ENCODE data around the gene FLNB.

The FLNB gene

DNA sequence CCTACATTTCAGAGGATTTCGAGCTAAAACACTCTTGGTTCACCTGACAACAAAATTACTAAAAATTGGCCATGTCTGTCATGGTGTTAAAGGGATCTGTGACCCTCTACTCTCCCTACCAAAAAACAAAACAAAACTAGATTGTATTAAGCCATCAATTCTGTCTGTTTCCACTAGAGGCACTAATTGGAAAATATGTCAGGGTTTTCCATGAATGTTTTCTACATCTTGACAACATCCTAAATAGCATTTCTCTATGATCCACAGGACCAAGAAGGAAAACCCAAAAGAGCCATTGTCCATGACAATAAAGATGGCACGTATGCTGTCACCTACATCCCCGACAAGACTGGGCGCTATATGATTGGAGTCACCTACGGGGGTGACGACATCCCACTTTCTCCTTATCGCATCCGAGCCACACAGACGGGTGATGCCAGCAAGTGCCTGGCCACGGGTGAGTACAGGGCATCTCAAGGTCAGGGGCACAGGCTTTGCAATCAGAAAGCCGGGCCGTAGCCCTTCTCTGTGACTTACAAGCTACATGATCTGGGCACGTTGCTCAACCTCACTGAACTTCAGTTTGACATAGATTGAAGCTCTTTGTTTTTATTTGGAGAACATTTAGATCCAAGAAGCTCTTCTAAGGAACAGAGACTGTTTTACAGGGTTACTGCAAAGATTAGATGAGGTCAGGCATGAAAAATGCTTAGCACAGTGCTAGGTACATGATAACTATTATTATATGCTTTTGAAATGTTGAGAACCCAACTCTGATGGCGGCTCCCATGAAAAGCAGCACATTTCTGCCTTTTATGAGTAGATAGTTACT is 127.7 kb downstream of the FLNB start:
- no peak for DNase-seq (ENCODE audit: low read depth)

DNA sequence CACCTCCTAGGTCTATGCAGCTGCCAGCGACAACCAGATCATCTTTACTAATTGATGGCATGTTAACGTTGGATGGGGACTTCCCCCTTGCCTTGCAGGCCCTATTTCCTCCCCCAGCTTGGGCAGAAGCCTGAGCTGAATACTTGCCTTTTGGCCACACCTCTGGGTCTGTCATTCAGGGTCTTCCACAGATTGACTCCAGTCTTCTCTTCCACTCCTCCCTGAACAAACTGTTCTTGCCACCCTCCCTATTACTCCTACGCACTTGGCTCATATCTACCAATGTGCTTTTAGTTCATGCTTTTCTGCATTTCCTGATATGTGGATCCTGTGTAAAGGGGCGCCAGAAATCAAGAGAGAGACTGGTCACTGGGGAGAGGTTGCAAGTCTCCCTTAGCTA is 129.1 kb downstream of the FLNB start:
- DNase-seq (ENCODE audit: low read depth): no peak

DNA sequence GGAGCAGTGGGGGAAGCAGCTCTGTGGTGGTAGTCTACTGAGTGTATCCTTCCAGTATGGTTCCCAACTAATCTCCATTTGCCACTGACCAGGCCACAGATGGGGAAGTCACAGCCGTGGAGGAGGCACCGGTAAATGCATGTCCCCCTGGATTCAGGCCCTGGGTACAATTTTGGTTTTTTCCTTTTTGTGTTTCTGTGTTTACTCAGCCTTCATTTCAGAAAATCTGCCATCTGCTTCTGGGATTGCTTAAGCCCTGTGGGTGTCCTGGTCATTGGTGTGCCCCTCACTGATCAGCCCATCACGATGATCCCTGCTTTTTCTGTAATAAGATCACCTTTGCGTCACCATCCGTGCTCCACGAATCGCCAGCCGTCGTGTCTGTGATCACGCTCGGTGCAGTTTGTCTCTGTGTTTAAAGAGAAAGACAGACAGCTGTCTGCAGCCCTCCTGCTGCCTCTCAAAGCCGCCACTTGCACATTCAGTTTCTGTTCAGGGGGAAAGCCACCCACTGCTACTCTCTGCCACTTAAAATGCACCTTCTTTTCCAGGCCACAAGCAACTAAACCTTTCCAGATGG is 133.6 kb downstream of the FLNB start:
- DNase-seq (ENCODE audit: low read depth): no peak

DNA sequence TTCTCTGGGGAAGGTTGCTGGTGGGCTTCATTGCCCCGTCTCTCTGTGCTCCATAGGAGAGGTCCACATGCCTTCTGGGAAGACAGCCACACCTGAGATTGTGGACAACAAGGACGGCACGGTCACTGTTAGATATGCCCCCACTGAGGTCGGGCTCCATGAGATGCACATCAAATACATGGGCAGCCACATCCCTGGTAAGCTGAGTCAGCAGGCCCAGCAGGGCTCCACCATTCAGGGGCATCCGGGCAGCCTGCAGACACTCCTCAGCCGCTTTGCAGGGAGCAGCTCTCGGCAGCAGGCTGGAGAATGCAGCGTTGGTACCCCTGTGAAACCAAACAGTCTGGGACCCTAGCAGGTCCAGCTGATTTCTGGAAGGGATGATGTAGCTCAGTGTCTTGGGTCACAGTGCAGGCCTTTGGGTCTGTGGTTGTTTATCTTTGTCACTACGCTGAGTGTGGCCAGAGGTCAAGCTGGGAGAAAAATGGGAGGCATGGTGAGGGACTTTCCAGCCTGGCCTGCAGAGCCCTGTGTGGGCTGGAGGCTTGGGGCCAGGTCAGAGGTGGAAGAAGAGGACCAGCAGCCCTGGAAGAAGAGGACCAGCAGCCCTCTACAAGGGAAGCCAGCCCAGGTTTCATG is 135.3 kb downstream of the FLNB start:
- no peak for DNase-seq (ENCODE audit: low read depth)

DNA sequence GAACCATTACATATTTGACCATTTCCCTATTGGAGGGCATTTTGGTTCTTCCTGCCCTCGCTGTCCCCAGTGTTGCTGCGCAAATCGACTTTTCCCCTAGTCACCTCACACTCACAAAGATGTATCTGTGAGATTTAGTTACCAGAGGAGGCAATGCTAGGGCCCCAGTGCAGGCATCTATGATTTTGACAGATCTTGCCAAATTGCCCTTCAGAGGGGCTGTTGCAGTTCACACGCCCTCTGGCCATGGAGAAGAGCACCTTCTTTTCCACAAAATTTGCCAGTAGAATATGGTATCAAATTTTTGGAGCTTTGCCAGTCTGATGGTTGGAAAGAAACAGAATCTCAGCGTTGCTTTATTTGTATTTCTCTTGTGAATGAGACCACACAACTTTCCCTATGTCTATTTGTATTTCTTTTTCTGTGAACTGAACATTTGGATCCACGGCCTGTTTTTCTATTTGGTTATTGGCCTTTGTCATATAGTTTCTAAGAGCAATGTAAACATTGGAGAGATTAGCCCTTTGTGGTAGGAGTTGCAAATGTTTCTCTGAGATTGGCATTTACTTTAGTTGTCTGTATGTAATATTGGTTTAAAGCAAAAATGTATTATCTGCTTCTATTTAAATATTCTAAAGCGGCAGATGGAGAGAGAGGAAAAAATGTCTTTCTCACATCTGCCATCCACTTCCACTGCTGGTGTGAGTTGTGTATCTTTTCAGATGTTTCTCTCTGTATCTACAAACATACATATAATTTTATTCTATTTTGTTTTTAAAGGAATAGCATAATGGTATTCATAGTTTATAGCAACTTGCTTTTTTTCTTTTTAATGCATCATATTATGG is 136.5 kb downstream of the FLNB start:
- DNase-seq (ENCODE audit: low read depth): no peak

DNA sequence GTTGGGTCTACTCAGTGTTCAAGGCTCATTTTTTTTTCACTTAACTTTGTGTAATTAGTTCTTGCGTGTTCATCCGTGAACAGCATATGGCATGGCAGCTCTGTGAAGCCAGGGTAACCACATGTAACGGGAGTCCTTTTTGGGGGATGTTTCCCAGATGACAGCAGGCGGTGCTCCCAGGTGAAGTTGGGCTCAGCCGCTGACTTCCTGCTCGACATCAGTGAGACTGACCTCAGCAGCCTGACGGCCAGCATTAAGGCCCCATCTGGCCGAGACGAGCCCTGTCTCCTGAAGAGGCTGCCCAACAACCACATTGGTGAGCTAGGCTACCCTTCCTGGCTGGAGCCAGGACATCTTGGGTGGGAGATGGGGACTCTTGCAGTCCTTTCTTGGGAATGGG is 139.8 kb downstream of the FLNB start:
- no peak for DNase-seq (ENCODE audit: low read depth)

DNA sequence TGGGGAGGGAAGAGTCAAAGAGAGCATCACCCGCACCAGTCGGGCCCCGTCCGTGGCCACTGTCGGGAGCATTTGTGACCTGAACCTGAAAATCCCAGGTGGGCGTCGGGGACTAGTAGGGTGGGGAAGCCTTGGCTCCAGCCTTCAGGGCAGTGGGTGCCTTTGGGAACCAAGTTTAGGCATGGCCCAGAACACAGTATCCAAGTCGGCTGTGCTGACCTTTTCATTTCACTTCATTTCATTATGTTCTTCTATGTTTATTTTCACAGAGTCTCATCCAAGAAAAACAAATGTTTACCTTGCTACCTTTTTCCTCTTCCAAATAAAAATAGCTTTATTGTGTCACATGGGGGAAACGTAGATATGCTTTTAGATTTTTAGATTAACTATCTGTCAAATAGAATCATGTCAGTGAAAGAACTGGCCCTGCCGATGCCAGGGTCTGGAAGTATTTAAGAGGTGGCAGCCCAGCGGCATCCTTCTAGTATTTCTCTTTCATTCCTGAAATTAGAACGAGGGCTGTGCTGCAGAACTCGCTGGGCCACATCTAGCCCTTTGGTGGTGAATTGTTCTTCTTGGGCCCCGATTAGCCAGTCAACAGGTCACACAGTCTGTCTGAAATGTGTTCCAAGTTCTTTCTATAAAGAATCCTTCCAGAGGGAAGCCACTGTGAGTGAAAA is 142.0 kb downstream of the FLNB start:
- no peak for DNase-seq (ENCODE audit: low read depth)

DNA sequence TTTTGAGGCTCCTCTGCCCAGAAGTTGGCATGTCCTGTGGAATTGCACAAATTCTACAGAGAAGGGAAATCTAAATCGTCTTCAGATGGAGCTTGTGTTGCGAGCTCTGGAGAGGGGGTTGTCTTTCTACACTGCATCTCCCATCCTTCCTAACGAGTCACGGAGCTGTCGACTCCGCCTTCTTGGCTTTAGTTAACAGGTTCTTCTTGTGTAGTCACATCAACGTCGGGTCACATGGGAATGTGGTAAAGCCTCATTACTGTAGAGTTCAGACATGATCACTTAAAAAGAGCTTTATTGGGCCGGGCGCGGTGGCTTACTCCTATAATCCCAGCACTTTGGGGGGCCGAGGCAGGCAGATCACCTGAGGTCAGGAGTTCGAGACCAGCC is 142.6 kb downstream of the FLNB start:
- no peak for DNase-seq (ENCODE audit: low read depth)

DNA sequence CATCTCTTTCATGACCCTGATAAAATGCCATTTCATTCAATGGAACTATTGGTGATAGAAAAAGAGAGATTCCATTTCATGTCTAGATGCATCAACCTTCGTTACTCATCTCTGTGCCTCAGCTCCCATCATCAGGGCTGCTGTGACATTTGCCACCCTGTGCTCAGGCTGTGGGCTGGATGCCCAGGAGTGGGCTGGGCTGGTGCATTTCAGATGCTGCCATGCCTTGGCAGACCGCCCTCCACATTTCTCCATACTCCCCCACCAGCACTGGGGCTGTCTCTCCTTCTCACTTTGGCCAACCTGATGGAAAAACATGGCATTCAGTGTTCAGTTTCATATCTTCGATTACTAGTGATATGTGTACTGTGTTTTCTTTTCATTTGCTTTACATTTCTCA is 143.4 kb downstream of the FLNB start:
- DNase-seq (ENCODE audit: low read depth): no peak

DNA sequence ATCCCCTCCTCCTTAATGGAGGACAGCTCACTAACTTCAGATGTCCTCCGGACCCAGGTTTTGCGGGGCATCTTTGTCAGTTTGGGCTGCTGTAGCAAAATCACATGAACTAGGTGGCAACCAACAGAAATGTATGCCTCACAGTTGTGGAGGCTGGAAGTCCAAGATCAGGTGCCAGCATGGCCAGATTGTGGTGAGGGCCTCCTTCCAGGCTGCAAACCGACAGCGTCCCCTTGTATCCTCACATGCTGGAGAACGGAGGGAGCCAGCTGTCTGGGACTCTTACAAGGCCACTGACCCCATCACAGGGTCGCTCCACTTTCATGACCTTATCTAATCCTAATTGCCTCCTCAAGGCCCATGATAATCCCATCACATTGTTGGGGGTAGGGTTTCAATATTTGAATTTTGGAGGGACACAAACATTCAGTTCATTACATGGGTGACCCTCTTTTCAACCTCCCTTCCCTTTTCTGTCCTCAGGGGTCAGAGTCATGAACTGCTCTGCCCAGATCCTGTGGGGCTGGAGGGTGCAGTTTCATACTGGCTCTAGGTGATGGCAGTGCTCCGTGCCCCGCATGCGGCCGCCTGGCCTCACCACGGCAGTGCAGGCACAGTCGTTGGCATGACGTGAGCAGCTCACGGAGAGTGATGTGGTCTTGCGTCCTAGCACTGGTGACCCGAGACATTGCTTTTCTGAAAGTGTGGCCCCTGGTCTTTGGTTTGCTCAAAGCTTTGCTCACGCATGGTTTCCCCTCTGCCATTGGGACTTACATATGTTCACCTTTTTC is 144.2 kb downstream of the FLNB start:
- DNase-seq (ENCODE audit: low read depth): no peak

DNA sequence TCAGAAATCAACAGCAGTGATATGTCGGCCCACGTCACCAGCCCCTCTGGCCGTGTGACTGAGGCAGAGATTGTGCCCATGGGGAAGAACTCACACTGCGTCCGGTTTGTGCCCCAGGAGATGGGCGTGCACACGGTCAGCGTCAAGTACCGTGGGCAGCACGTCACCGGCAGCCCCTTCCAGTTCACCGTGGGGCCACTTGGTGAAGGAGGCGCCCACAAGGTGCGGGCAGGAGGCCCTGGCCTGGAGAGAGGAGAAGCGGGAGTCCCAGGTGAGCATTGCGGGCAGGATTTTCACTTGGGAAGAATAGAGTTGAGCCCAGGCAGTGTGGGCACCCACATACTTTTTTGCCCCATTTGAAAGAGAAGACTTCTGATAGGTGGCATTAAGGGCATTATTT is 145.1 kb downstream of the FLNB start:
- no peak for DNase-seq (ENCODE audit: low read depth)

DNA sequence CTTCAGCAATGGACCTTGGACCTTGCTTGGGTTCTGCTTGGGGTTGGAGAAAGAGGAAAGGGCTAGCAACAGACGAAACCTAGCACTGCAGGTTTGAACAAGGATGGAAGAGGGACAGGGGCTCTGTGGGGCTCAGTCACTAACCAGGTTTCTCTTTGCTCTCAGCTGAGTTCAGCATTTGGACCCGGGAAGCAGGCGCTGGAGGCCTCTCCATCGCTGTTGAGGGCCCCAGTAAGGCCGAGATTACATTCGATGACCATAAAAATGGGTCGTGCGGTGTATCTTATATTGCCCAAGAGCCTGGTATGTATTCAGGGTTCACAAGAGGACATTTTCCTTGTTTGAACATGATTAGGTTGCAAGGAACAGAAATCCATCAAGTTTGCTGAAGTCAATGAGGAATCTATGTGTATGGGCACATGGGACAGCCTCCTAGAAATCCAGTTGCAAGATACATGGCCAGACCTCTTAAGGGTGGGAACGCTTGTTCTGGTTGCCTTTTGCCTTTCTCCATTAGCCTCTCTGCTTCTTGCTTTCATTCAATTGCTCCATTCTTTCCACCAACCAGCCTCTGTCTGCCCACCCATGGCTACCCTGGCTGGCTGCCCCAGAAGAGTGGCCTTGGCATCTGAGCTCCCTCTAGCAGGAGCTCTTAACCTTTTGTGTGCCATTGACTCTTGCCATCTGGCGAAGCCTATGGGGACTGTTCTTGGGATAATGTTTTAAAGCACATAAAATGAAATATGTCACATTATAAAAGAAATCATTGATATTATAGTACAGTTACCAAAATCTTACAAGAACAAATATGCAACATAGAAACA is 146.6 kb downstream of the FLNB start:
- no peak for DNase-seq (ENCODE audit: low read depth)

DNA sequence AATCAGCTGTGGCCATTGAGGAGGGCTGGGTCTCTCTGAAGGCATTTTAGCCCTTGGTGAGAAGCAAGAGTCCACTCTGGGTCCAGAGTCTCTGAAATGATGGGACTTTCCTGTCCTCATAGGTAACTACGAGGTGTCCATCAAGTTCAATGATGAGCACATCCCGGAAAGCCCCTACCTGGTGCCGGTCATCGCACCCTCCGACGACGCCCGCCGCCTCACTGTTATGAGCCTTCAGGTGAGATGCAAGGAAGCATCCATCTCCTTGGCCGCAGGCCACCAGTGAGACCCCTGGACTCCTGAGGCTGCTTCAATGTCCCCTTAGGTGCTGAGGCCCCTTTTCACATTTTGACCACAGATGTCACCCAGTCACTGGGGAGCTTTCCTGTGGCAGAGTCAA is 147.6 kb downstream of the FLNB start:
- no peak for DNase-seq (ENCODE audit: low read depth)

DNA sequence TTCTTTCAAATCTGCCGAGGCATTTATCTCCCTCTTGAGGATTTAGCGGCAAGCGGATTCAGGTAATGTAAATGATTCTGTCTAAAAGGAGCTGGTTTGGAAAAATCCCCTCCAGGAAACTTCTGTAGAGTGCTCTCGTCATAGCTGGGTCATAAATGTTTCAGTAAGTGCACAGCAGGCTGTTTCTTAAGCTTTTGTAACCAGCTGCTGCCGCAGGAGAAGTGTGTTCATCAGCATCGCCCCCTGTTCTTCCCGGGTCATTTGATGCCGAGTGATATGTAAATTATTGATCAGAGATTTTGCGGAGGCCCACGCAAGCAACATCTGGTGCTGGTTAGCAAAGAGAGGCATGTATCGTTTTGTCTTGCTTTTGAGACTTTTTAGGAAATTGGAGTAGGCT is 149.5 kb downstream of the FLNB start:
- no peak for DNase-seq (ENCODE audit: low read depth)

DNA sequence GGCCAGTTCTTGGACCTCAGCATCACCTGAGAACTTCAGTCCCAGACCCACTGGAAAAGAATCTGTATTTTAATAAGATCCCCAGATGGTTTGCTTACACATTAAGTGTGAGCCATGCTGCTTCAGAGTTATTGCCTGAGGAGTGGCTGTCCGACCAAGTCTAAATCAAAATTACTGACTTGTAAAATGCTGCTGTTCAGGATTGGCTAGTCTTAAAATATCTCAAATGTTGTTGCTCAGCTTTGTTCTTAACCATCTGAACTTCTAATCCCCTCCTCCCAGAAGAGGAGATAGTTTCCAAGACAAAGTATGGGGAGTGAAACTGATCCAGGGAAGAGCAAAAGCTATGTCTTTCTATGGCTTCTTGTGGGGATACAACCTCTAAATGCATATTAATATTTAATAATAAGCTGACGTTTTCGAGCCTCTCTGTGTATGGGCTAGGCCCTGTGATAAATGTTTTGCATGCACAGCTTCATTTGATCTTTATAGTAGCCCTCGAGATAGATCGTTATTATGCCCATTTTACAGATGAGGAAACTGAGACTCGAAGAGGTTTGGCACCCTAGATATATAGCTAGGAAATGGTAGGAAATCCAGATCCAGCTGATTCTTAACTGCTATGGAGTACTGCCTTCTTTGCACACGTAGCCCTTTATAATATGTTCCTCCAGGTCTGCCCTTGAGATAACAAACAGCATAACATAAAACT is 150.4 kb downstream of the FLNB start:
- DNase-seq (ENCODE audit: low read depth): no peak

DNA sequence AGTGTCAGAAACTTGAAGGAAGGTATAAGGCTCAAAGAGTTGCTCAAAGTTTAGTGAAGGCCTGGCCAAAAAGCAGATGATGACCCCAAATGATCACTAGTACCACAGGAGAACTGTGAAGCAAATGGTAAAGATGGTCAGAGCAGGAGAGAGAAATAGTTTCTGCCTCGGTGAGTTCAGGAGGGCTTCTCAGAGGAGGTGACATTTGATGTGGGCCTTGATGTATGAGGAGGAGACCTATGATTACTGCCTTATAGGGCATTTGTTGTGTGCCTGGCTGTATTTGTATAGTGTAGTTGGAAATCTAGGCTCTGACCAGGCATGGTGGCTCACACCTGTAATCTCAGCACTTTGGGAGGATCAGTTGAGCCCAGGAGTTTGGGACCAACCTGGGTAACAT is 152.2 kb downstream of the FLNB start:
- DNase-seq (ENCODE audit: low read depth): no peak

DNA sequence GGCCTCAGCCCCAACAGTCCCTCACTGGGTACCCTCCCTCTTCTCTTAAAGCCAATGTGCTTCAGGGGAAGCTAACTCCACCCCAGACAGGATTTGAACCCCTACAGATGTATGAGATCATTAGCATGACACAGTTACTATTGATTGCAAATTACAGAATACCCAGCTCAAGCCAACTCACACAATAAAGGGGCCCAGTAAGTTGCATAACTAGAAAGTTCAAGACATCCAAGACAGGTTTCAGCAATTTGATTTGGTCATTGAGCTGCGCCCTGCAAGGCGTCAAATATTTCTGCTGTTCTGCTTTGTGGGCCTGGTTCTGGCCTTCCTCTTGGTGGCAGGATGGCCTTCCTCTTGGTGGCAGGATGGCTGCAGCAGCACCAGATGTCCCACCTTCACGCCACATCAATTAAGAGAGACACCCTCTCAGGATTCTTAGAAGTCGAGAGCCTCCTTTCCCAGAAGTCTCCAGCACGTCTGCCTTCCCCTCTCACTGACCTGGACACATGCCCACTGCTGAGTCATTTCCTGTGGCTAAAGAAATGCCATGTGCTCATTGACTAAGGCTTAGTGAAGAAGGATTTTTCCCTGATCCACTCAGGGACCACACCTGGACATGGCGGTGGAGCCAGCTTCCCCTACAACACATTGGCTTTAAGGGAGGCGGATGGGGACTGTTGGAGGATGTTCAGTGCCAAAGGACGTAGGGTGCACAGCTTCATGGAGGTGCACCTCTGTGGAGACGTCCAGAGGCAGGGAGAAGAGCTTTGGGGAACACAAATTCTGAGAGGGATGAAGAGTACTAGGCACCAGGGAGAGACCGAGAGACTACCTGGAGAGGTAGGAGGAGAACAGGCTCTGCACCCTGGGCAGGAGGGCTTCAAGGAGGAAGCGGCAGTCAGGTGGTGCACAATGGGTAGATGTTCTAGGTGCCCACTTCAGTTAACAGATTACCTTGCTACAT is 153.5 kb downstream of the FLNB start:
- no peak for DNase-seq (ENCODE audit: low read depth)

DNA sequence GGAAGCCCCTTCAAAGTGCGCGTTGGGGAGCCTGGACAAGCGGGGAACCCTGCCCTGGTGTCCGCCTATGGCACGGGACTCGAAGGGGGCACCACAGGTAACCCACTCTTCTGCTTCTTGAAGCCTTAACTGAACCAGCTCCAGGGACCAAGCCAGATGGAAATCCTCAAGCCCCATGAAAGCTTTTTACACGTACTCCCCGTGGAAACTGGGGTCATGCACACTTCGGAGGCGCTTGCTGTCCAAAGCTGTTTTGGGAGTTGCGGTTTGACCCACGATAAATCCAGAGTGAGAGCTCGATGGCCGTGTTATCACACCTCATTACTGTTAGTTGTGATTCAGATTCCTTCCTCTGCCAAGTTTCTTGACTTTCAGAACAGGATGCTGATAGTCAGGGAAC is 155.0 kb downstream of the FLNB start:
- DNase-seq (ENCODE audit: low read depth): no peak

Data from CMK (cell line).